HG02610 (cell line): ENCODE data around the gene LMO2.

ENCODE experiments used
- ATAC-seq: cut with Tn5 transposase; IDR thresholded peaks from one replicate; pipeline ENCODE4 v1.9.1; 2021; ENCODE audit warnings: mild to moderate bottlenecking, moderate library complexity; ENCODE audit not compliant: unreplicated experiment

Gene LMO2

DNA sequence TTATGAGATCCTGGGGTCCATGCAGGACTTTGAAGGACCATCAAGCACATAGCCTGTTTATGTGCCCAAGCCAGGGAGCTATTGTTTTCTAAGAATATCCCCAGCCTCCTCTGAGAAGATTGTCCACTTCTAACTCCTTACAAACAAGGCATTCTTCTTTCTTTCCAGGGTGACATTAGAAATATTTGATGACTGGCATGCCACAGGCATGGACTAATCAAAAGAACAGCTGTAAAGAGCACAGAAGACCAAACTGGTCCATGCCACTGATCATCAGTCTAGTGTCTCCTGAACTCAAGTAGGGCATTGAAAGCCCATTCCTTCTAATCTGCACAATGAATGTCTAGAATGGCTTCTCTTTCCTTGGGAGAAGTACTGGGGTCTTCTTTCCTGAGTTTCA lies 24.9 kb upstream of the LMO2 start:
- no peak for ATAC-seq

DNA sequence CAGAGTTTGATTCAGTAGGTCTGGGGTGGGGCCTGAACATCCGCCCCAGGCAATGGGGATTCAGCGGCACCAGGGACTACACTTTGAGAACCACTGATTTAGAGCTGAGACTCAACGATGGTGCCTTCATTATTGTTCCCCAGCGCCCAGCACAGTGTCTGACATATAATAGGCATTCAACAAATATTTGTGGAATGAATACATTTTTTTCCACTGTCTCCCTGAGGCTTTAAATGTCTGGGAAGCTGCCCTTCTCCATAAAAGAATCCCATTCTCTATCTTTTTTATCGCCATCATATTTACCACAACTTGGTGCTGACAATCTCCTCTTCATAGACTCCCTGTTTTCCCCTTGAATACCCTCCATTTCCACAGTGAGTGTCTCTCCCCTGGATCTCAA lies 23.6 kb upstream of the LMO2 start:
- ATAC-seq: no peak

DNA sequence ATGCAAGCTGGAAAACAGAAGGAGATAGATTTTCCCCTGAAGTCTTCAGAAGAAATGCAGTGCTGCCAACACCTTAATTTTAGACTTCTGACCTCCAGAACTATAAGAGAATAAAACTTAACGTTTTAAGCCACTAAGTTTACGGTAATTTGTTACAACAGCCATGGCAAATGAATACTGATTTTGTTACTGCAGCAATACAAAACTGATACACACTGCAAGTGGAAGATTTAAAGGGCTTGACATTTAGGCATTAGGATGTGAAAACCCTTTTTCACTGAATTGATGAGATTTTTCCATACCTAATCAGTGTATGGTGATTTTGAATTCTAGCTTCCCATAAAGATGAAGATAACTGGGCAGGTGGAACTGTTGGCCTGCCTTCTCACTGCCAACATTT lies 22.1 kb upstream of the LMO2 start:
- ATAC-seq: no peak

DNA sequence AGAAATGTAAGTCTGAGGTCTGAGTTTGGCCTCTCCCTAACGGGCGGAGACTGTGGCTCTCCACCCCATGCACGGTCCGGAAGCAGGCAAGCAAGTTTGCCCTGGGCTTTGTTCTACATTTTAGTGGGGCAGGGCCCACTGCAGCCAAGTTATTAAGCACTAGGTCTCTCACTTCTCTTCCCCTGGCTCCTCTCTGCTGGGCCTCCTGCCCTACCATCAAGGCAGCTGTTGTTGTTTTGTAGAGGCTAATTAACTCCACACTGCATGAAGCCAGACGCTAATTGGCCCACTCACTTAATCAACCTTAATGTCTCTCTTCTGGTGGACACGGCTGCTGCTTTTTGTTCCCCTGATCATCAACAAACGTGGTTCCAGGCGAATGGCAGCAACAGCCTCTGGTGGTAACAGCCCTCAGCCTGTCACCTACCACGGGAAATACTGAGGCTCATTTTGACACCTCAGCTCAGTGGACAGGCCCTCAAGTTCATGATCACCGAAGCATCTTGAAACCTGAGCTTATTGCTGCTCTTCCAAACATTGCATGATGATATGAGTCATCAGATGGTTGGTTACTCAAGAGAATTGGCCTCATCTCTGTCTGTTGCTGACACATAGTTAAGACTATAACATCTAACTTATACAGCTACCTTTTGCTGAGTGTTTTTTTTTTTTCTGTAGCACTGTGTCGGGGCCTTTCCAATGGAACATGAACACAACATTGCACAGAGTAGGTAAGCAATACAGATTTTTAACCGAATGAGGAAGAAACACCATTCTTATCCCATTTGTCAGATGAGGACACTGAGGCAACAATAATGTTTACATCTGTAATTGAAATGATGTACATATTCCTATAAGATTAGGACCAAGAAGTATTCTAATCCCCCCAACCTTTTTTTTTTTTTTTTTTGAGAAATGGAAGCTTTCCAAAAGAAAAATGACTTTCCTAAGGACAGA lies 20.8 kb upstream of the LMO2 start:
- peak; percentile 94 for ATAC-seq

DNA sequence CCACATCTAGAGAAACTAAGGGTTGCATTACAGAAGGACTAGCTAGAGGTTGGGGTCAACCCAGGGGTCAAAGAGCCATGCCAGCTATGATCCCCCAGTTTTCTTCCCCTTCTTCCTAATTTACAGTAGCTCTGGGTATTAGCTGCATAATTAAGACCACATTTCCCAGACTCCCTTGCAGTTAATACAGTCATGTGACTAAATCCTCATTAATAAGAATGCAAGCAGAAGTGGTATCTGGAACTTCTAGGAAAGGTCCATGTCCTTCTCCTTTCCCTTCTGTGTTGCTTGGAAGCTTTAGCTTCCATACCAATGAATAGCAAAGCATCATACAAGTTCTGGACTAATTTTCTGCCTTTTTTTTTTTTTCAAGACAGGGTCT lies 19.1 kb upstream of the LMO2 start:
- ATAC-seq: no peak

DNA sequence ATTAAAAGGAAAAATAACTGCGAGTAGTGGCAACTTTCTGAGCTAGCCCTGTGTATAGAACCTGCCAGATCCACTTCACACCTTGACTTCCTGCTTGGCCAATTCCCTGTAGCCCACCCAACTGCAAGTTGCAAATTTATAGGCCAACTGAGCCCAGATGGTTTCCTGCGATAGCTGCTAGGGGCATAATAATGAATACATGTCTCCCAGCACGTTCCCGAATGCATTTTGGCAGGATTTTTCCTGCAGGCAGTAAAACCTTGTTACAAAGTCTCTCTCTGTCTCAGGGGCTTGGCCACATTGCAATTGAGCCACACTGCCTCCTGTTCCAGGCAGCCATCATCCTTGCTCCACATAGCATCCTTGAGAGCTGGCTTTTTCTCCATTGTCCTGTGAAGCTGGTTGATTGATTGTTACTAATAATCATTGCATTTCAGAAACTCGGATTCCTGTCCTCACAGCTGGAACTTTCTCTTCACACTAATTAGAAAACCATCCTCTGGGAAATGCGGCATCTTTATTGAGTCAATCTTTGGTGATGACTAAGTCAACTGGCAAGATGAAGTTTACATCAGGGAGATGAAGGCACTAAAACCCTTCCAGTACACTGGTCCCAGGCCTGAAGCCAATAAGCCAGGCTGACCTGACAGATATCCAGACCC lies 18.6 kb upstream of the LMO2 start:
- no peak for ATAC-seq

DNA sequence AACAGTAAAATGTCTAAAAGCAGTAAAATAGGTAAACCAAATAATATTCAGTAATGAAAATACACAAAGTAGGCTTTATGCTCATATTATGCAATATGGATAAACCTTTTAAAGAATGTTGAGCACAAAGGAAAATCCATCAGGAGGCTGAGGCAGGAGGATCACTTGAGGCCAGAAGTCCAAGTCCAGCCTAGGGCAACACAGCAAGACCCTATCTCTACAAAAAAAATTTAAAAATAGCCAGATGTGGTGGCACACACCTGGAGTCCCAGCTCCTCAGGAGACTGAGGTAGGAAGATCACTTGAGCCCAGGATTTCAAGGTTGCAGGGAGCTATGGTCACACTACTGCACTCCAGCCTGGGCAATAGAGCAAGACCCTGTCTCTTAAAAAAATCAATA lies 17.7 kb upstream of the LMO2 start:
- no peak for ATAC-seq

DNA sequence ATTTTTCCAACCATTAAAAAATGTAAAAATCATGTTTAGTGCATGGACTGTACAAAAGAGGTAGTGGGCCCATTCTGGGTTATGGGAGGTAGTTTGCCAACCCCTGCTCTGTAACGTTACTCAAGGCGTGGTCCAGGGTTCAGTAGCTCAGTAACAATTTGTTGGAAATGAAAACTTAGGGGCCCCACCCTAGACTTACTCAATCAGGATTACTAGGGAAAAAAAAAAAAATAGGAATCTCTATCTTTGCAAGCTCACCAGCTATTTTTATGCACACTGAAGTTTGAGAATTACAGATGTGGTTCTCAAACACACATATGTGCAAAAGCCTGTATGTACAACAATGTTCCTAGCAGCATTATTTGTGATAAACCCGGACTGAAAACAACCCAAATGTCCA lies 17.3 kb upstream of the LMO2 start:
- ATAC-seq: no peak

DNA sequence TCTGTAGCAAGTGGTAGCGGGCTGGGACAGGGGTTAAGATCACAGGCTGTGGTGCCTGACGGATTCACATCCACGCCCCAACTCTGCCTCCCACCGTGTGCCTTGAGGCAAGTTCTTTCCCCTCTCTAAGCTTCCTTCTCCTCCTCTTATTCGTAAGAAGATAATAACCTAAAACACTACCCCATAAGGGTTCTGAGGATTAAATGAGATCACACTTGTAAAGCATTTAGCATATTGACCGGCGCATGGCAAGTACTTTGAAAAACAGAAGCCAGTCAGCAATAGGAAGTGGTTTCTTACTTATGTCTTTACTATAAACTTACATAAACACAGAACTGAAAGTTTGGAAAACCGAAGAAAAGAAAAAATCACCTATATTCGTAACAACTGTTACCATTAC lies 15.5 kb upstream of the LMO2 start:
- no peak for ATAC-seq

DNA sequence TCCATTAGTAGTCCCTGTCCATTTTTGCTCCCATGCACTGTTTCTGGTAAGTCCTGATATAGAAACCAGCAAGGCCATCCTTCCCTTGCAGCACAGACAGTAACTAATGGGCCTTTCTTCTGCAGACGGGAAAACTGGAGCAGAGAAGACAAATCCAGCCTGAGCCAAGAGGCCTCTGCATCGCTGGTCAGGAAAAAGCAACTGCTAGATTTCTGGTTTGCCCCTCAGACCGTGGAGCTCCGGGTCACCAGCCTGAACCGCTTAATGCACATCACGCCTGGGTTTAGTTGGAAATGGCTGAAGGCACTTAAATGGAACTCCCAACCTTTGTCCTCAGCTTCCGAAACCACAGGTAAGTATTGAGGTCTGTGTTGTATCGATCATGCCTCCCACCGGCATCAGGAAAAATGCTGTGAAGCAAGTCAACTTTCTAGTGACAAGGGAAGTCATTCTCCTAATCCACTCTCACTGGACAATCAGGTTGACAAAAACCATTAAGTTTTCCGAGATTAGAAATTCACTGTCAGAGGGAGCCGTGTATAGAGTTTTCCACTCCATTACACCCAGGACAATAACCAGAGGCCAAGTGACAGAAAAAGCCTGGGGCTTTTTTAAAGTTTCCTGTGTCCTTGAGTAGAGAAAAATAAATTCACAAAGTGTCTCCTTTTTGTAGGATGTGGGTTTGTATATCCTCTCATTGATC lies 14.8 kb upstream of the LMO2 start:
- ATAC-seq: no peak

DNA sequence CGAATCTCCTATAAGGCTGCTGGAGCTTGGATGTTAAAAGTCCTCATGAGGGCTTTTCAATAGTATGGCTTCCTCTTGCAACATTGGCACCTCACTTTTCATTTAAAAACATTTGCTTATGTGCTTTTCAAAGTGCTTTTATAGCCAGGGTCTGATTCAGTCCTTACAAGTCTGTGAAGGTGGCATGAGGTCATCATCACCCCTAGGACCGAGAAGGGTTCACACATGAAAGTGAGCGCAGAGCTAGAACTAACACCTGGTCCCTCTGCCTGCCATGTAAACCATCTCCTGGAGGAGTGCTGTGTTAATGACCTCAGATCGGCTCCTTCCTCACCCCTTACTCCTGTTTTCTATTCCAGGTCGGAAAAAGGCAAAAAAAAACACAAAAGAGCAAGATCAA lies 12.2 kb upstream of the LMO2 start:
- no peak for ATAC-seq

DNA sequence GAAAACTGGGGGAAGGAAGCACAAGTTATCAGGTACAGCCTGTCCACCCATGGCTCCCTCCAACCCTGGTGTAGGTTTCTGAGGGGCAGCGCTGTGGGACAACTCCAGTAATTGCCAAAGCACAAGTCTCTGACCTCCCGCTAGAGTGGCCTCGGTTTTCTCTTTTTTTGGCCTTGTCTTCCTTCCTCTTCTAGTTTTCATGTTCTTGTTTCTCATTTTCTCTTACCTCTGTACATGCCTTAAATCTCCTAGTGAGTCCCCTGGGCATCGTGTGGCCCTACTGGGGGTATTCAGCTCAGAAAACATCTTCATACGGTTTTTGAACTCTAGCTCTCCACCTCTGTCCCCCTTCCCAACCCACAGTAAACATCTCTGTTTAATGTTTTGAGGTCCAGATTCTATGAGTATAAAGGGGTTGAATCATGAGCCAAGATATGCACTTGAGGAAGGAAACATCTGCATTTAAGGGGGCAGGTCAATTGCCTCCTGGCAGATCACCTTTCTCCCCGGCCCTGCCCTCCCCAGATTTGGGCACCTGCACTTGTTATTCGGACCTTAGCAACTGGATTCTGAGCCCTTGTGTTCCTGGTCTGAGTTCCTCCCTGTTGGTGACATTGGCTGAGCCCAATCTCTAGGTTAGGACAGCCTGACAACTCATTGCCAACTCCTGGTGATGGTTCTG lies 8.4 kb upstream of the LMO2 start:
- ATAC-seq: no peak

DNA sequence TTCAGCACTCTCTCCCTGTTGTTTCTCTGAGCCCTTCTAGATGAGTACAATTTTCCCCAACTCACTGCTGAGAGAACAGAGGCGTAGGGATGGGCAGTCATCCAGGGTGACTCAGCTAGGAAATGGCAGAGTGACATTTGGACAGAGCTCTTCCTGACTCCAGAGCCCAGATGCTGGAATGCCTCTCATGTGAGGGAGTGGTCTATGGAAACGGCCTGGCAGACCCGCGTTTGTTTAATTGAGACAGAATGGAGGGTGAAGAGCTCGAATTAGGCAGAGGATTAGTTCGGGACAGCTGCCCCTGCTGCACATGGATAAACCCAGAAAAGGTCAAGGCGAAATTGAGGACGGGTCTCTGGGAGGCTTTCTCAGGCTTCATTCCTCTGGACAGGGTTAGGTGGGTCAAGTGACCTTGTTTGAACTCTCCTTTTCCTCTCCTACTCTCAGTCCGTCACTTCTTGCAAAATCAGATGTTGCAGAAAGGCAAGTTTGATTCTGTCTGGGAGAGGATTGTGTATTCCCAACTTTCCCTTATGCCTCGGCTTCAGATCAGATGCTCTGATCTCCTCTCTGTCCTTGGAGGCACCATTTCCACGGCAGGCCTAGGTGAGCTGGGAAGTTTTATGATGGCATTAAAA lies 7.6 kb upstream of the LMO2 start:
- ATAC-seq: no peak

DNA sequence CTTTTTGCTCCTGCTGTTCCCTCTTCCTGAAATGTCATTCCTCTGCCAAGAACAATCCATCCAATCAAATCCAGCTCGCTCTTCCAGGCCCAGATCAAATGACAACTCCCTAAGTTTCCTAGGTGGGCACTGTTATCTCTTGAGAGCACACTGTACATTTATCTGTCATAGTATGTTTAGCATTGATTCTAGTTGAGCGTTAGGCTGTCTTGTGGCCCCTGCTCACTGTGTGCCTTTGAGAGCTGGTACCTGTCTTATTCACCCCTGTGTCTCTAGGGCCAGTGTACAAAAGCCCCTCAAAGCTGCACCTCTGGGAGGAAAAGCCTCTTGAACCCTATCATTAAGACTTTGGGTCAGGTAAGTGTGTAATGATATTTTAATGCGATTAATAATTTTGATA lies 7.1 kb upstream of the LMO2 start:
- no peak for ATAC-seq

DNA sequence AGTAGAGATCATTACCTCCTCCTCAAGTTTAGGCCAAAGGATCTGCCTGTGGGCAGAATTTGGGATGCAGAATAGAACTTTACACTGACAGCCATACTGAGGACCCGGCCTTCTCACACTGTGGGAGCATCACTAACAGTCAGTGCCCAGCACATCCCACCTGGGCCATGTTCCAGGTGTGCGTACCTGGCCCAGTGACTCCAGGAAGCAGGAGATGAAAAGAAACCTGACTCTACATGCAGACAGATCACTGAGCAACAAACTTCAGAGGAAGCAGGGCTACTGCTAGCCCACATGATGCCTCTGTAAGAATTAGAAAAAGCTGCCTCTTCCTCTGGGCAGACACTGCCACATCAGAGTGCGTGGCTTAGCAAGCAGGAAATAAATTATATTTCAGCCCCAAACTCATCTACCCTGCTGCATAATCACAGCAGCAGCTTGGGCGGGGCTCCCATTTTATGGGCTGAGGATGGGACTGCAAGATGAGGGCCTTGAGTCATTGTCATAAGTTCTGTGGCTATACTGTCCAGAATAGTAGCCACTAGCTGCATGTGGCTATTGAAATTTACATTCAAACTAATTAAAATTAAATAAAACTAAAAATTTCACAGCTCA lies 6.0 kb upstream of the LMO2 start:
- ATAC-seq: no peak

DNA sequence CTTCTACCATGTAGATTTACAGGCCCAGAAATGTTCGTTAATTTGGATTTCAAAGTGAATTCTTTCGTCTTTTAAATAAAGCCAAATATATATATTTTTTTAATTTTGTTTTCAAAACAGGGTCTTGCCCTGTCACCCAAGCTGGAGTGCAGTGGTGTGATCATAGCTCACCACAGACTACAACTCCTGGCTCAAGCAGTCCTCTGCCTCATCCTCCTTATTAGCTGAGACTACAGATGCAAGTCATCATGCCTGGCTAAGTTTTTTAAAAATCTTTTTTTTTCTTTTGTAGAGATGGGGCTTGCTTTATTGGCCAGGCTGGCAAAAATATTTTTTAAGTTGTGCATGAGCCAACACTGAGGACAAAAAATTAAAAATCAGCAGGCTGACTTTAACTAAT lies 5.0 kb upstream of the LMO2 start:
- ATAC-seq: no peak

DNA sequence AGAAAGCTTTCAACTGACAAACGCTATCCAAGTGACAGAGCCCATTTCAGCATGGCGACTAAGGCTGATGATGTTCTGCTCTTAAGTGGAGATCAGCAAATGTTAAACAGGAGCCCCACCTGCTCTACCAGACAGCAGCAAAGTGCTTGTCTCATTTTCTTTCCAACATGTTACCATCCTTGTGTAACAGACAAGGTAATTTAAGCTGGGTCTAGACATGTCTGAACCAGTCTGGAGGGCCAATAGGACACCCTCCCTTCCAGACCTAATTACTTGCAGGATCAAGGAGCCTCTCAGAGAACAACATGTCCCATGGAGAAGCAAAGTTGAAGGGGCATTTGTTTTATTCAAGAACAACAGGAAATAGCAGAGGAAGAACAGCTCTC lies 3.9 kb upstream of the LMO2 start:
- no peak for ATAC-seq

DNA sequence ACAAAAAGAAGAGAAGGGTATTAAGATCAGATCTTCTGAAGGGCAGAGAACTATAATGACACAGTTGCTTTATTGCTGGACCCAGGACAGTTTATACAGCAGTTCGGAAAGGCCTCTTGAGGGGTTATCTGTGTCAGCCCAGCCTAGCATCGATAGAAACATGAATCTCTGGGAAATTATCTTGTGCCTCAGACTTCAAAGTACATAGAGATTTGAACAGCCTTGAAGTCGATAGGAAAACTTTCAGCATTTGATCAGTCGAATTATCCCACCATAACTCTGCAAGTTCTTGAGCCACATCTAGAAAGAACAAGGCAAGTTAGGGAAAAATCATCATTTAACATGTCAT lies 2.5 kb upstream of the LMO2 start:
- no peak for ATAC-seq

DNA sequence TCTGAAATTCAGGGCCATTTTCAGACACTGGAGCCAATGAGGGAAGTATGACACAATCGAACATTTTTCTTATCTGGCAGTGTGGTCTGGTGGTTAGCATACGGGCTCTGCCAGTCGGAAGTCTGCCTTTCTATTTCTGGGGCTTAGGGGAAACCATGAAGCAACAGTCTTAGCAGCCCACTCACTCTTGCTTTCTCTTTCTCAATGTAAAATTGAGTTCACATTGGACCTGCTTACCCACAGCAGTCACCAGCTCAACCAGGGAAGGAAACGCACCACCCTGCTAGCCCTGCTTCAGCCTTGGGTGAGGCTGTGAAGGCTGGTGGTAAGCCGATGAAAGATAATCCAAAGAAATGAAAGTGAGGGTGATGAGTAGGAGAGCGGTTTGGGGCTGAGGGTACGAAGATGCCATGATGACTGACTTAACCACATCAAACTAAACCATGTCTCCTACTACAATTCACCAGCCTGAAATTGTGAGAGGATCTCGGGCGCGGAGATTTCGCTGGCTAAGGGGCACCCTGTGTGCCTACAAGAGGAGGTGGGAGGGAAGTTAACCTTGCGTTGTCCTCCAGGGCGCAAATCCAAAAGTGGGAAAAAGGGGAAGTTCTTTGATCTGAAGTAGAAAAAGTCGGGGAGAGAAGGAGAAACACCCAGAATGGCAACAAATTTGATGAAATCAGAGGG lies 2.0 kb upstream of the LMO2 start:
- ATAC-seq: peak; percentile 76
